Karpas-422 (cell line): ENCODE data around the gene MDGA2. TPM values are rescaled to one million over a fixed set of nuclear protein-coding genes. Genes with fewer than 3 reads are reported as not detected.
A peak's percentile ranks its signal among the peaks of the same experiment; 100 is the strongest.

Source experiments
- DNase-seq: peaks from one replicate; pipeline ENCODE4 v3.0.0-alpha.2; 2015
- H2AFZ ChIP-seq: fragments of 200-600 bp; sonication (generic); 2 replicates; pipeline ENCODE4 v1.6.1; 2014; ENCODE audit warnings: antibody characterized with exemption, low read length, mixed read lengths
- H3K27ac ChIP-seq: fragments of 200-600 bp; sonication (generic); 2 replicates; pipeline ENCODE4 v1.5.1; 2014; ENCODE audit warnings: mild to moderate bottlenecking, low read length, moderate library complexity
- H3K27me3 ChIP-seq: fragments of 200-600 bp; sonication (generic); 2 replicates; pipeline ENCODE4 v1.6.1; 2014; ENCODE audit warnings: low read length, mixed read lengths
- H3K36me3 ChIP-seq: fragments of 200-600 bp; sonication (generic); 2 replicates; pipeline ENCODE4 v1.6.1; 2014; ENCODE audit warnings: low read length, mixed read lengths; ENCODE audit not compliant: insufficient read depth
- H3K4me1 ChIP-seq: fragments of 200-600 bp; sonication (generic); 2 replicates; pipeline ENCODE4 v1.6.1; 2014; ENCODE audit warnings: mild to moderate bottlenecking, low read length, mixed read lengths
- H3K4me2 ChIP-seq: fragments of 200-600 bp; sonication (generic); 2 replicates; pipeline ENCODE4 v1.6.1; 2014; ENCODE audit warnings: low read length, low read depth, mild to moderate bottlenecking; ENCODE audit not compliant: poor library complexity, severe bottlenecking
- H3K4me3 ChIP-seq: fragments of 200-600 bp; sonication (generic); 2 replicates; pipeline ENCODE4 v1.5.1; 2014; ENCODE audit warnings: mild to moderate bottlenecking, antibody characterized with exemption, low read length, mixed read lengths
- H3K79me2 ChIP-seq: fragments of 200-600 bp; sonication (generic); 2 replicates; pipeline ENCODE4 v1.6.1; 2014; ENCODE audit warnings: mild to moderate bottlenecking, low read length, mixed read lengths
- H3K9ac ChIP-seq: fragments of 200-600 bp; sonication (generic); 2 replicates; pipeline ENCODE4 v1.6.0; 2014; ENCODE audit warnings: low read length
- H3K9me2 ChIP-seq: fragments of 200-600 bp; sonication (generic), shearing (Covaris generic); replicated peaks from 2 replicates; pipeline ENCODE4 v1.6.0; 2014; ENCODE audit warnings: mild to moderate bottlenecking, low read length, moderate library complexity; ENCODE audit not compliant: insufficient read depth
- H3K9me3 ChIP-seq: fragments of 300-700, 200-600 bp; sonication (generic); 2 replicates; pipeline ENCODE4 v1.6.1; 2014; ENCODE audit warnings: low read length, mixed read lengths
- H4K20me1 ChIP-seq: fragments of 200-600 bp; sonication (generic); 2 replicates; pipeline ENCODE4 v1.6.1; 2014; ENCODE audit warnings: mild to moderate bottlenecking, antibody characterized with exemption, low read length, low read depth; ENCODE audit not compliant: insufficient read depth
- total RNA-seq: library from RNA; depleted of rRNA; stranded (reverse); fragments of >200 nt; shearing (Covaris generic); gene quantifications from 2 replicates; pipeline ENCODE4 v1.2.3, GENCODE V29; 2014; ENCODE audit warnings: low replicate concordance

The MDGA2 gene
- total RNA-seq, 1 experiment from 2014 or later = not detected

DNA sequence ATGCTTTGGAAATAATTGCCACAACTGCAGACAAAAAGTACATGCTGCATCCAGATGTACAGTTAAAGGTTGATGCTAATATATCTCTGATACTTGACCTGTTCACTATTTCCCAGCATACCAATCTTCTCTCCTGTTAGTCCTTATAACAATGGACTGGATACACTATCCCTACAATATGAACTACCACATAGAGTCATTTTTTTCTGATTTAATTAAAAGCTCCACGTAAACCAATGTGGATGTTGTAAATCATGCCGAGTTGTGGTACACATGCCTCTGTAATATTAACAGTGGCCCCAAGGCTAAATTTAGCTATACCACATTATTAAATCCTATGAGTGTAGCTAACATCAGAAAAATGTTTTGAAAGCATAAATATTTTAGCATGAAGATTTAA, 554.8 kb downstream of the MDGA2 start:
- Histone ChIP-seq H3K9me2 (no peaks in the 10 kb centered on the region), H3K27ac (no peak overlapping the region), H2AFZ (no peak overlapping the region), H3K4me1 (no peaks in the 10 kb centered on the region), H3K36me3 (no peaks in the 10 kb centered on the region), H3K9me3 (peaks cover 80% of the 10 kb centered on the region), H3K27me3 (no peaks in the 10 kb centered on the region), H3K4me2 (no peak overlapping the region), H3K79me2 (no peaks in the 10 kb centered on the region), H3K9ac (no peak overlapping the region), H3K4me3 (no peak overlapping the region), H4K20me1 (no peaks in the 10 kb centered on the region)
- DNase-seq = no peak

DNA sequence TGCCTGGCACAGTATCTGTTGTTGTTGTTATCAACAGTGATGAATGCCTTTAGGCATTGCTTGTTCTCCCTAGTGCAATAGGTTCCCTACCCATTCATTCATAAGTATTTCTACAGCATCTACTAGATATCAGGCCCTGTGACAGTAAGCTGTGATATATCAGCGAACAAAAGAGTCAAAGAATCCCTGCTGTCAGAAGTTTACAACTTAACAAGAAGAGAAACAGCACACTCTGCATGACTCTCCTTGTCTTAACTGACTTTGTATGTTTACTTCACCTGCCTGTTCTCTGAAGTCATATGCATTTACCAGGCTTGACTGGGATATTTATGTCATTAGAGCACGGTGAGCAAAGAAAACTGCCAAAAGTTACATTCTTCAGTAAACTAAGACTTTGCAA, 571.6 kb downstream of the MDGA2 start:
- Histone ChIP-seq H4K20me1 (no peaks in the 10 kb centered on the region), H3K4me3 (no peak overlapping the region), H3K27ac (no peak overlapping the region), H3K9me2 (no peaks in the 10 kb centered on the region), H3K79me2 (no peaks in the 10 kb centered on the region), H3K27me3 (no peaks in the 10 kb centered on the region), H3K9me3 (peaks cover 19% of the 10 kb centered on the region), H3K4me1 (no peaks in the 10 kb centered on the region), H3K36me3 (no peaks in the 10 kb centered on the region), H3K9ac (no peak overlapping the region), H3K4me2 (no peak overlapping the region), H2AFZ (no peak overlapping the region)
- DNase-seq = no peak

DNA sequence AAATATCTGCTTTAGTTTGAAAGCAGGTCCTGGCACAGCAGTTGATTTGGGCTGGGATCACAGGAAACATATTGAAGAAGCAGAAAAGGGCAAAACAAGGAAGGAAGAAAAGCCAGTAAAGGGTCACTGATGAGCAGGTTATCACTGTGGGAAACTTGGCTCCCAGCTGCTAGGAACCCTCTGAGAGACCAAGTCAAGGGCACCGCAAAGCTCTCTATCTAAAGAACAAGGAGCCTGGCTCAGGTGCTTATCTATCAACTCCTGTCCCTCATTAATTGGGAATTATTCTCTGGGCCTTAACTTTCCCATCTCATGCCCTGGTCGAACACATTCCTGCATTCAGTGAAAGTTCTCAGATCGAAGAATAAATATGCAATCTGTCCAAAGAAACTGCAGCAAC, 572.9 kb downstream of the MDGA2 start:
- H3K9ac ChIP-seq = no peak overlapping the region
- no peak overlapping the region for H2AFZ ChIP-seq
- H3K9me2 ChIP-seq = no peaks in the 10 kb centered on the region
- H3K4me3 ChIP-seq = no peak overlapping the region
- H3K4me1 ChIP-seq = no peaks in the 10 kb centered on the region
- H3K4me2 ChIP-seq = no peak overlapping the region
- H3K9me3 ChIP-seq = peaks cover 27% of the 10 kb centered on the region
- H3K79me2 ChIP-seq = no peaks in the 10 kb centered on the region
- H3K27me3 ChIP-seq = no peaks in the 10 kb centered on the region
- H3K36me3 ChIP-seq = no peaks in the 10 kb centered on the region
- no peaks in the 10 kb centered on the region for H4K20me1 ChIP-seq
- DNase-seq = no peak
- H3K27ac ChIP-seq = no peak overlapping the region

DNA sequence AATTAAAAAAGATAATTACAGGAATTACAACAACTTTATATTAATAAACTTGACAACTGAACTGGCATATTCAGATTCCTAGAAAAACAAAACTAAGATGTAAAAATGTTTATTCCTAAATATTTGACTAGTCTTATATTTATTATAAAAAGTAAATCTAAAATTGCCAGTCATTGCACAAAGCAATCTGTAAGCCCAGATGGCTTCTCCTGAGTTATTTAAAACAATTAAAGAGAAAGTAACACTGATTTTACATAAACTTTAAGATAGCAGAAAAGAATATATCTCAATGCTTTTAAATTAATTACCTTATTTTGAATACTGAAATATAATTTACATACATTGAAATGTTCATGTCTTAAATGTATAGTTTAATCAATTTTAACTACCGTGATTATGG, 589.7 kb downstream of the MDGA2 start:
- H2AFZ ChIP-seq = no peak overlapping the region
- H4K20me1 ChIP-seq = no peaks in the 10 kb centered on the region
- H3K9me2 ChIP-seq = no peaks in the 10 kb centered on the region
- no peak overlapping the region for H3K4me2 ChIP-seq
- H3K9me3 ChIP-seq = peaks cover 59% of the 10 kb centered on the region
- DNase-seq = no peak
- H3K4me3 ChIP-seq = no peak overlapping the region; the same call in 1 of the 2 replicates
- no peaks in the 10 kb centered on the region for H3K27me3 ChIP-seq
- no peaks in the 10 kb centered on the region for H3K36me3 ChIP-seq
- H3K4me1 ChIP-seq = no peaks in the 10 kb centered on the region
- H3K27ac ChIP-seq = no peak overlapping the region
- H3K9ac ChIP-seq = no peak overlapping the region
- no peaks in the 10 kb centered on the region for H3K79me2 ChIP-seq

DNA sequence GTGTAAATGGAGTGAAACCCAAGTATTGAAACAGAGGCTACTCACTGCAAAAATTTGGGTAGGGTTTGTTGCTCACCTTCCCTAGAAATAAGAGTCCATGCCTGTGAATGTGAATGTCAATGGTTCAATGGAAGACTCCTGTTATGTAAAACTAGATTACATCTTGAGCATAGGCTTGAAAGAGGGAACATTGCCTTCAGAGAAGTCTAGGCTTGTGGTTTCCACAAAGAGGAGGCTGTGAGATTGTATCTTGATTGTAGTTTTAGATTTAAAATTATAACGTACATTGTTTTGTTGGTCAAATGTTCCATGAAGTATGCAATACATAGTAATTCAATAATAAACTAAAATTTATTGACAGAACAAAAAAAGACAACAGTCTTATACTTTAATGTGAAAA, 610.1 kb downstream of the MDGA2 start:
- Histone ChIP-seq H3K27ac (no peak overlapping the region), H3K4me1 (no peaks in the 10 kb centered on the region), H3K27me3 (no peaks in the 10 kb centered on the region), H3K9me2 (no peaks in the 10 kb centered on the region), H3K9me3 (peaks cover 55% of the 10 kb centered on the region), H3K4me3 (no peak overlapping the region), H4K20me1 (no peaks in the 10 kb centered on the region), H3K36me3 (no peaks in the 10 kb centered on the region), H2AFZ (no peak overlapping the region), H3K9ac (no peak overlapping the region), H3K4me2 (no peak overlapping the region), H3K79me2 (no peaks in the 10 kb centered on the region)
- DNase-seq = no peak

DNA sequence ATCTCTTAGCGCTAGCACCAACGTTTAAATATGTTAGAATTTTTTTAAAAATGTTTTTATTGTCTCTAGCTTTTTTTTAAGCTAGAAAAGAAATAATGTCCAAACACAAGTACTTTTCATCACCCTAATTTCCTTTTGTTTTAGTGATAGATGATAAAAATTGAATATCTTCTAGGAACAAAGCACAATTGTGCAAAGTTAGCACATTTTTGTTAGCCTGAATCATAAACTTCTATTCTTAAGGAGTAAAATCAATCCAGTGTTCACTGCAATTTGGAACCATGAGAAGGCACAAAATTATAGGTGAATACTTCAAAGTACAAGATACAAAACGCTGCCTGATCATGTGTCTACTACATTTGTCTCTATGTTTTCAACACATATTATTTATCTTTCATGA, 615.4 kb downstream of the MDGA2 start:
- Histone ChIP-seq H3K27ac (no peak overlapping the region), H3K9ac (no peak overlapping the region), H3K4me1 (no peaks in the 10 kb centered on the region), H3K79me2 (no peaks in the 10 kb centered on the region), H3K36me3 (no peaks in the 10 kb centered on the region), H3K4me2 (no peak overlapping the region), H3K9me3 (peaks cover 65% of the 10 kb centered on the region), H4K20me1 (no peaks in the 10 kb centered on the region), H3K4me3 (no peak overlapping the region), H3K27me3 (no peaks in the 10 kb centered on the region), H2AFZ (no peak overlapping the region), H3K9me2 (no peaks in the 10 kb centered on the region)
- no peak for DNase-seq

DNA sequence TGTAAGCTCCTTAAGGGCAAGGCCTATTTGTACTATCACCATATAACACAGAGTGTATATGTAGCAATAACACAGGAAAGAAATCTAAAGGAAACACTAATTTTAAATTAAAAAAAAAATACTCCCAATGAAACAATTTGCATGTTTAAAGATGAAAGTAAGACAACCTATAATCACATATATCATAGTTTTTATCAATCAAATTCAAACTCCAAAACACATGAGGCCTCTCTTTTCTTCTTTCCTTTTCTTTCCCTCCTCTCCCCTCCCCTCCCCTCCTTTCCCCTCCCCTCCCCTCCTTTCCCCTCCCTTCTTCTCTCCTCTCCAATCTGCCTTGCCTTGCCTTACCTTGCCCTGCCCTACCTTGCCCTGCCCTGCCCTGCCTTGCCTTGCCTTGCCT, 618.0 kb downstream of the MDGA2 start:
- Histone ChIP-seq H3K9ac (no peak overlapping the region), H3K9me2 (no peaks in the 10 kb centered on the region), H3K36me3 (no peaks in the 10 kb centered on the region), H3K4me2 (no peak overlapping the region), H3K79me2 (no peaks in the 10 kb centered on the region), H4K20me1 (no peaks in the 10 kb centered on the region), H3K4me1 (no peaks in the 10 kb centered on the region), H2AFZ (no peak overlapping the region), H3K27ac (no peak overlapping the region), H3K27me3 (no peaks in the 10 kb centered on the region), H3K4me3 (peak overlapping the region; percentile 9; the same call in 1 of the 2 replicates), H3K9me3 (peaks cover 64% of the 10 kb centered on the region)
- no peak for DNase-seq

DNA sequence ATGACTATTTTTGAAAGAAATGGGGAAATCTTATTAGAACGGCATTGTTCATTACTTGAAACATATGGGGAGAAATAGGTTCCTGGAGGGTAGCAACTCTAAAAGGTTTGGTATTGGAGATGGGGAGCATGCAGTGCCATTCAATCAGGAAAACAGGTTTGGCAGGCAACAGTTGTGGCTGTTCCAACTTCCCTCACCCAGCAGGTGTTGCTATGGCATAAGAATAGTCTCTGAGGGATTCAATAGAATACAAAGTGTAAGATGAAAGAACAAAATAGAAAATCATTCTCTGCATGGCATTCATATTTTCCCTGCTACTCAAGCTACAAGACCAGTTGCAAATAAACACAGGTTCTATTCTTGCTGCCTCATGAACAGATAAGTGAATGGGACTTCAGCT, 630.6 kb downstream of the MDGA2 start:
- H3K36me3 ChIP-seq = no peaks in the 10 kb centered on the region
- no peaks in the 10 kb centered on the region for H3K4me1 ChIP-seq
- no peaks in the 10 kb centered on the region for H3K27me3 ChIP-seq
- H3K4me2 ChIP-seq = no peak overlapping the region
- H2AFZ ChIP-seq = no peak overlapping the region
- H3K79me2 ChIP-seq = no peaks in the 10 kb centered on the region
- H3K9me3 ChIP-seq = peaks cover 45% of the 10 kb centered on the region
- H3K4me3 ChIP-seq = no peak overlapping the region
- no peak for DNase-seq
- no peak overlapping the region for H3K9ac ChIP-seq
- H3K27ac ChIP-seq = no peak overlapping the region
- no peaks in the 10 kb centered on the region for H3K9me2 ChIP-seq
- no peaks in the 10 kb centered on the region for H4K20me1 ChIP-seq

DNA sequence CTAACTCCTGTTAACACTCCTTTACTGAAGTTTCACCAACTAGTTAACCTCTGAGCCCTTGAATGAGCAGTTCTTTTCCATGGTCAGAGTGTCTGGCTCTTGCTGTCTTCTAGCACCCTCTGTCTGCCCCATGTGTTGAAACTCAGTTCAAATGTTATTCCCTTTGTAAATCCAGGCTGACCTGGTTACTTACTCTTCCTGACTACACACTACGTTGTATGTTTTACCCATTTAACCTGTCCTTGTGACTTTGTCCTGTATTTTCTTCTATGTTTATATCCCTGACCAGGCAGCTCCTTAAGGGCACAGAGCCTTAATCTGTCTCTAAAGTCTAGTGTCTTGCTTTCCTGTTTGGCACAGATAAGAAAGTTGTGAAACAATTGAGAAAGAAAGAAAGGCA, 634.9 kb downstream of the MDGA2 start:
- no peak overlapping the region for H3K9ac ChIP-seq
- H3K9me3 ChIP-seq = peaks cover 41% of the 10 kb centered on the region
- H3K9me2 ChIP-seq = no peaks in the 10 kb centered on the region
- no peak overlapping the region for H3K27ac ChIP-seq
- no peak overlapping the region for H2AFZ ChIP-seq
- H4K20me1 ChIP-seq = no peaks in the 10 kb centered on the region
- H3K36me3 ChIP-seq = no peaks in the 10 kb centered on the region
- H3K79me2 ChIP-seq = no peaks in the 10 kb centered on the region
- H3K4me1 ChIP-seq = no peaks in the 10 kb centered on the region
- H3K27me3 ChIP-seq = no peaks in the 10 kb centered on the region
- H3K4me3 ChIP-seq = no peak overlapping the region
- no peak for DNase-seq
- no peak overlapping the region for H3K4me2 ChIP-seq
